Measurements from ENCODE around the gene UBE2J2.

Gene UBE2J2

GRCh38 chr1:1291548-1292441 is 18.1 kb upstream of the UBE2J2 start:
- TF ChIP-seq FOXP2 (optimal IDR thresholded peaks at IDR 0.05; ENCODE audit: control extremely low read depth, extremely low read length, insufficient read depth) (no peak), POLR2AphosphoS5 (IDR thresholded peaks at IDR 0.05; ENCODE audit: borderline replicate concordance, low read depth, low read length) (peak; percentile 35; the same call in 1 of the 2 replicates)

GRCh38 chr1:1291023-1291528 is 17.4 kb upstream of the UBE2J2 start:
- Histone ChIP-seq H3K4me3 (no peak overlapping the region), H3K9me3 (ENCODE audit: low read depth, low read length) (no peaks in the 10 kb centered on the region), H3K9ac (ENCODE audit: insufficient read length) (no peak overlapping the region), H3K27ac (no peak overlapping the region), H3K36me3 (ENCODE audit: insufficient read depth, low read length) (no peaks in the 10 kb centered on the region)
- DNase-seq (ENCODE audit: low read depth, low spot score) = no peak
- TF ChIP-seq EZH2 (IDR thresholded peaks at IDR 0.05) (no peak), FOXP2 (optimal IDR thresholded peaks at IDR 0.05; ENCODE audit: control extremely low read depth, extremely low read length, insufficient read depth) (no peak), POLR2AphosphoS5 (IDR thresholded peaks at IDR 0.05; ENCODE audit: borderline replicate concordance, low read depth, low read length) (no peak)

More at GRCh38 chr1:1291548-1292441, 18.1 kb upstream of the UBE2J2 start:
- Histone ChIP-seq H3K9me3 (ENCODE audit: low read depth, low read length) (no peaks in the 10 kb centered on the region), H3K36me3 (ENCODE audit: insufficient read depth, low read length) (no peaks in the 10 kb centered on the region), H3K4me3 (no peak overlapping the region), H3K9ac (ENCODE audit: insufficient read length) (no peak overlapping the region), H3K27ac (no peak overlapping the region)
- DNase-seq (ENCODE audit: low read depth, low spot score) = no peak

GRCh38 chr1:1290238-1290731 is 16.6 kb upstream of the UBE2J2 start:
- no peak for TF ChIP-seq FOXP2 (optimal IDR thresholded peaks at IDR 0.05; ENCODE audit: control extremely low read depth, extremely low read length, insufficient read depth)
- no peak for TF ChIP-seq EZH2 (IDR thresholded peaks at IDR 0.05)
- TF ChIP-seq POLR2AphosphoS5 (IDR thresholded peaks at IDR 0.05; ENCODE audit: borderline replicate concordance, low read depth, low read length) = no peak
- no peak for DNase-seq (ENCODE audit: low read depth, low spot score)
- Histone ChIP-seq H3K9me3 (ENCODE audit: low read depth, low read length) (no peaks in the 10 kb centered on the region), H3K36me3 (ENCODE audit: insufficient read depth, low read length) (no peaks in the 10 kb centered on the region), H3K4me3 (no peak overlapping the region), H3K9ac (ENCODE audit: insufficient read length) (no peak overlapping the region), H3K27ac (no peak overlapping the region)

- no peak overlapping the region for H3K4me3 ChIP-seq
- TF ChIP-seq EZH2 (IDR thresholded peaks at IDR 0.05) = no peak
- TF ChIP-seq FOXP2 (optimal IDR thresholded peaks at IDR 0.05; ENCODE audit: control extremely low read depth, extremely low read length, insufficient read depth) = no peak
- TF ChIP-seq POLR2AphosphoS5 (IDR thresholded peaks at IDR 0.05; ENCODE audit: borderline replicate concordance, low read depth, low read length) = no peak
- H3K27ac ChIP-seq = no peak overlapping the region
- H3K36me3 ChIP-seq (ENCODE audit: insufficient read depth, low read length) = no peaks in the 10 kb centered on the region
- H3K9me3 ChIP-seq (ENCODE audit: low read depth, low read length) = no peaks in the 10 kb centered on the region
- DNase-seq (ENCODE audit: low read depth, low spot score) = no peak
- no peak overlapping the region for H3K9ac ChIP-seq (ENCODE audit: insufficient read length)
Observed at GRCh38 chr1:1287288-1288110, 13.8 kb upstream of the UBE2J2 start.

GRCh38 chr1:1286313-1287261 is 12.9 kb upstream of the UBE2J2 start:
- no peak overlapping the region for H3K27ac ChIP-seq
- DNase-seq (ENCODE audit: low read depth, low spot score) = no peak
- no peaks in the 10 kb centered on the region for H3K36me3 ChIP-seq (ENCODE audit: insufficient read depth, low read length)
- TF ChIP-seq EZH2 (IDR thresholded peaks at IDR 0.05) (no peak), FOXP2 (optimal IDR thresholded peaks at IDR 0.05; ENCODE audit: control extremely low read depth, extremely low read length, insufficient read depth) (no peak), POLR2AphosphoS5 (IDR thresholded peaks at IDR 0.05; ENCODE audit: borderline replicate concordance, low read depth, low read length) (no peak)
- no peak overlapping the region for H3K9ac ChIP-seq (ENCODE audit: insufficient read length)
- no peaks in the 10 kb centered on the region for H3K9me3 ChIP-seq (ENCODE audit: low read depth, low read length)
- H3K4me3 ChIP-seq = no peak overlapping the region

GRCh38 chr1:1285611-1286311 is 12.1 kb upstream of the UBE2J2 start:
- H3K27ac ChIP-seq = no peak overlapping the region
- no peak for TF ChIP-seq FOXP2 (optimal IDR thresholded peaks at IDR 0.05; ENCODE audit: control extremely low read depth, extremely low read length, insufficient read depth)
- TF ChIP-seq POLR2AphosphoS5 (IDR thresholded peaks at IDR 0.05; ENCODE audit: borderline replicate concordance, low read depth, low read length) = no peak
- TF ChIP-seq EZH2 (IDR thresholded peaks at IDR 0.05) = no peak
- H3K9me3 ChIP-seq (ENCODE audit: low read depth, low read length) = no peaks in the 10 kb centered on the region
- no peak for DNase-seq (ENCODE audit: low read depth, low spot score)
- no peak overlapping the region for H3K9ac ChIP-seq (ENCODE audit: insufficient read length)
- no peak overlapping the region for H3K4me3 ChIP-seq
- no peaks in the 10 kb centered on the region for H3K36me3 ChIP-seq (ENCODE audit: insufficient read depth, low read length)

GRCh38 chr1:1285102-1285571 is 11.5 kb upstream of the UBE2J2 start:
- Histone ChIP-seq H3K9ac (ENCODE audit: insufficient read length) (no peak overlapping the region), H3K36me3 (ENCODE audit: insufficient read depth, low read length) (no peaks in the 10 kb centered on the region), H3K27ac (no peak overlapping the region), H3K9me3 (ENCODE audit: low read depth, low read length) (no peaks in the 10 kb centered on the region), H3K4me3 (no peak overlapping the region)
- TF ChIP-seq POLR2AphosphoS5 (IDR thresholded peaks at IDR 0.05; ENCODE audit: borderline replicate concordance, low read depth, low read length) (no peak), FOXP2 (optimal IDR thresholded peaks at IDR 0.05; ENCODE audit: control extremely low read depth, extremely low read length, insufficient read depth) (no peak), EZH2 (IDR thresholded peaks at IDR 0.05) (no peak)
- no peak for DNase-seq (ENCODE audit: low read depth, low spot score)
